Lower leg skin (tissue), 4 donors: ENCODE measurements around the gene GRIN2A. TPM values are rescaled to one million over a fixed set of nuclear protein-coding genes. Genes with fewer than 3 reads are reported as not detected.
A peak's percentile ranks its signal among the peaks of the same experiment; 100 is the strongest.

Experiments
- DNase-seq, 2 donors: peaks; one replicate each; pipeline ENCODE4 v3.0.0-alpha.2; 2019; ENCODE audit warnings: low spot score in 2 of 2
- H3K4me3 ChIP-seq: fragments of 200-600 bp; sonication (generic); 2 replicates; pipeline ENCODE4 v1.5.1; 2017; ENCODE audit warnings: mild to moderate bottlenecking, low read depth; ENCODE audit not compliant: poor library complexity, severe bottlenecking
- POLR2A ChIP-seq, 2 donors: fragments of 450-650 bp; IDR thresholded peaks; one replicate each; pipeline ENCODE4 v1.6.1; 2016 to 2017; ENCODE audit warnings: antibody characterized with exemption in 2 of 2, mild to moderate bottlenecking in 1 of 2, moderate library complexity in 1 of 2
- WGBS, 2 donors: methylation state at CpG; one replicate each; pipeline ENCODE4 v1.1.5; 2018; 5-methylcytosine and 5-hydroxymethylcytosine counted together
- intact Hi-C: fragments of 100-400 bp; cut with DNase I; formaldehyde crosslinking; loops from one replicate; pipeline ENCODE4 v1.15.0; 2023; ENCODE audit warnings: low total_unique reads
- total RNA-seq, 4 donors: library from RNA; depleted of rRNA; stranded (reverse); fragments of >200 nt; gene quantifications; one replicate each; pipeline ENCODE4 v1.1.0, GENCODE V29; 2016
- TF ChIP-seq, protein P1 (sequence below), 3 donors: fragments of 450-650 bp; IDR thresholded peaks; one replicate each; pipeline ENCODE4 v1.5.1; 2016; ENCODE audit warnings: antibody characterized with exemption in 3 of 3, mild to moderate bottlenecking in 3 of 3, moderate library complexity in 2 of 3

Gene GRIN2A
- total RNA-seq, 4 donors from 2014 or later: 0.30 to 1.7 (median 0.73) TPM

DNA sequence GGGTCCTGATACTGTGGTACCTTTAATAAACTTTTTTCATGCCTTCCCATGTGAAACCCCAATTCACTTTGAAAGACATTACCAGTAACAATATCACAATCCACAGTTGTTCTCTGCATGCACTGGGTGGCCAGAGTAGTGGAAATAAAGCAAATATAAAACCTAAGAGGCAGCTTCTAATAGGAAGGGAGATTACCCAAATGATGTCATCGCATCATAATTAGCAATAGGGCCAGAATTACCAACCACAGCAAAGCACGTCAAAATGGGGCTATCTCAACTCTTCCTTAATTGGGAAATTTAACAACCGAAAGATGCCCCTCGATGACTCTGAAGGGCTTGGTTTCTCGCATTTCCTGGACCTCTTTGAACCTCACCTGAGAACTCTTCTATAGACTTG is 224.8 kb downstream of the GRIN2A start:
- TF ChIP-seq, protein P1, sequence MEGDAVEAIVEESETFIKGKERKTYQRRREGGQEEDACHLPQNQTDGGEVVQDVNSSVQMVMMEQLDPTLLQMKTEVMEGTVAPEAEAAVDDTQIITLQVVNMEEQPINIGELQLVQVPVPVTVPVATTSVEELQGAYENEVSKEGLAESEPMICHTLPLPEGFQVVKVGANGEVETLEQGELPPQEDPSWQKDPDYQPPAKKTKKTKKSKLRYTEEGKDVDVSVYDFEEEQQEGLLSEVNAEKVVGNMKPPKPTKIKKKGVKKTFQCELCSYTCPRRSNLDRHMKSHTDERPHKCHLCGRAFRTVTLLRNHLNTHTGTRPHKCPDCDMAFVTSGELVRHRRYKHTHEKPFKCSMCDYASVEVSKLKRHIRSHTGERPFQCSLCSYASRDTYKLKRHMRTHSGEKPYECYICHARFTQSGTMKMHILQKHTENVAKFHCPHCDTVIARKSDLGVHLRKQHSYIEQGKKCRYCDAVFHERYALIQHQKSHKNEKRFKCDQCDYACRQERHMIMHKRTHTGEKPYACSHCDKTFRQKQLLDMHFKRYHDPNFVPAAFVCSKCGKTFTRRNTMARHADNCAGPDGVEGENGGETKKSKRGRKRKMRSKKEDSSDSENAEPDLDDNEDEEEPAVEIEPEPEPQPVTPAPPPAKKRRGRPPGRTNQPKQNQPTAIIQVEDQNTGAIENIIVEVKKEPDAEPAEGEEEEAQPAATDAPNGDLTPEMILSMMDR (IDR thresholded peaks at IDR 0.05): no peak
- TF ChIP-seq POLR2A (IDR thresholded peaks at IDR 0.05): no peak
- intact Hi-C loops: no loop called here
- H3K4me3 ChIP-seq: no peak overlapping the region
- DNase-seq: no peak
- WGBS, 2 donors: 71 to 92% methylated on average over 5 of the region's 5 CpGs

DNA sequence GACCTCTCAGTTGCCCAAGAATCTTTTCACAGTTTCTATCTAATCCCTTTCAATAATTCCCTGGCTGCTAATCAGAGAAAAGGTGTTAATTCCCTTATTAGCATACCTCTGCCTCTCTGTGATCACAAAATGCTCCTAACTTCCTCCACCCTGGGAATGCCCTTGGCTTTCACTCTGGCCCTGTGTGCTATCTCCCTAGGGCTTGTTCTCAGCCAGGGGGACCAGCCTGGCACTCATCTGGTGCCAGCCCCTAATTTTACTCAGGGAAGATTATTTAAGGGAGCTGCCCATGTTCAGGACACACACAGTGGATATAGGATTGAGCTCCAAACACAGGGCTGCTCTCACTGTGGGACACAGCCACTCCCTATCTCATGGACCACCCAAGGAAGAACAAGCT is 225.2 kb downstream of the GRIN2A start:
- intact Hi-C loops: no loop called here
- no peak for DNase-seq
- H3K4me3 ChIP-seq: no peak overlapping the region
- TF ChIP-seq, protein P1 (IDR thresholded peaks at IDR 0.05): no peak
- no peak for TF ChIP-seq POLR2A (IDR thresholded peaks at IDR 0.05)

DNA sequence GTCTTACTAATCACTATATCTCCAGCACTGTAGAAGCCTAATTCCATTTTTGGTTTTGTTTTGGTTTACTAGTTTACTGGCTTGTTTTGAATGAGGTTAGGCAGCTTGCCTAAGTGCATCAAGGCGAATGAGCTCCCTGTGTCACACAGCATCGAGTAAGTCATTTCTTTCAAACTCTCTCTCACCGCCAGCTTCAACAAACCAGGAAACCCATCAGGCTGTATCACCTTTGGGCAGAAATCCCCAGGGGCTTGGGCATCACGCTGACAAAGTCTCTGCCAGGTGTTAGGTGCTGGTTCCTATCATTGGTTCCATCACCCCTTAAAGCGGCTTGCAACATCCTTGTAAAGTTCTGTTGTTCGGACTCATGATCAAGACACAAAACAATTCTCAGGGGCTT is 226.6 kb downstream of the GRIN2A start:
- no peak overlapping the region for H3K4me3 ChIP-seq
- no peak for DNase-seq
- TF ChIP-seq, protein P1 (IDR thresholded peaks at IDR 0.05): no peak
- TF ChIP-seq POLR2A (IDR thresholded peaks at IDR 0.05): no peak
- 77 to 86% methylated on average over 6 of the region's 6 CpGs for WGBS, 2 donors
- intact Hi-C loops: no loop called here

DNA sequence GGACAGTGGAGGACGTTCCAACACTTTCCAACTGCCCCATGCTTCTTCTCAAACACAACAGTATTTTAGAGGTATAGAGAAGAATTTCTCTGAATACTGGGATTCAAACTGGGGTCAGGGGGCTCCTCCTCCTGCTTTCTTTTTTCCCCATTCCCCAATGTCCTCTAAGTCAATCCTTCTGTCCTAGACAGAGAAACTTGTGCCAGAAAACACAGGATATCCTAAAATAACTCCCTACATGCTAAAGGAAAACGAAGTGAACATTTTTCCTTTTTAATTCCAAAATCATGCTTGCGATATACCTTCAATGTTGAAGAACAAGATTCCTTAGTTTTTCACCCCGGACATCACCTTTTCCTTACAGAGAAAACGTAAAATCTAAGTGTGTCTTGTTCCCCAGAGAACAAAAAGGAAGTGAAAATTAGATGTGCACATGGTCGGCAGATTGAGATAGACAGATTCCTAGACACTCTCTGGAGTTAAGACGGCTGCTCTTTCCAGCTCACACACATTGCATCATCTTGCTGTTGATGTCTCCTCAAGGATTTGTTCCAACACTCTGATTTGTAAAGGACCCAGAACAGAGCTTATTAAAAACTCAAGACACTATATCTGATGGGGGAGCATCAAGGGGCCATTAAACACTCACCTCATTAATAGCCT is 228.2 kb downstream of the GRIN2A start:
- intact Hi-C loops: no loop called here
- no peak overlapping the region for H3K4me3 ChIP-seq
- TF ChIP-seq, protein P1 (IDR thresholded peaks at IDR 0.05): no peak
- TF ChIP-seq POLR2A (IDR thresholded peaks at IDR 0.05): no peak
- DNase-seq: no peak
- WGBS, 2 donors: 42 to 59% methylated on average over 7 of the region's 7 CpGs

DNA sequence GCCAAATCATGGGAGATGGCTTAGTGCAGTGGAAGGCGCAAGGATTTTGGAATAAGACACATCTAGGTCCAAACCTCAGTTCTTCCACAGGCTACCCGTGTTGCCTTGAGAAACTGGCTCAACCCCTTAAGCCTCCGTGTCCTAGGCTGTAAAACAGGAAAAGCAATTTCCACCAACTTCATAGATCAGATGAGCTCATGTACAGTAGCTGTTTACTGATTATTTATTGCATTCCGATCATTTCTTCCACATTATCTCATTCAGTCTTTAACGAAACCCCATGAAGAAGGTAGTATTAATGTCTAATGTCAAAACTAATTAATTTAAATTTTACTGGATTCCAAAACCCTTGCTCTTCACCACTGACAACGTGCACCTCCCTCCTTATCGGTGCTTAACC is 231.6 kb downstream of the GRIN2A start:
- DNase-seq: no peak
- 46 to 49% methylated on average over 7 of the region's 7 CpGs for WGBS, 2 donors
- H3K4me3 ChIP-seq: no peak overlapping the region
- TF ChIP-seq, protein P1 (IDR thresholded peaks at IDR 0.05): no peak
- TF ChIP-seq POLR2A (IDR thresholded peaks at IDR 0.05): no peak
- intact Hi-C loops: no loop called here

DNA sequence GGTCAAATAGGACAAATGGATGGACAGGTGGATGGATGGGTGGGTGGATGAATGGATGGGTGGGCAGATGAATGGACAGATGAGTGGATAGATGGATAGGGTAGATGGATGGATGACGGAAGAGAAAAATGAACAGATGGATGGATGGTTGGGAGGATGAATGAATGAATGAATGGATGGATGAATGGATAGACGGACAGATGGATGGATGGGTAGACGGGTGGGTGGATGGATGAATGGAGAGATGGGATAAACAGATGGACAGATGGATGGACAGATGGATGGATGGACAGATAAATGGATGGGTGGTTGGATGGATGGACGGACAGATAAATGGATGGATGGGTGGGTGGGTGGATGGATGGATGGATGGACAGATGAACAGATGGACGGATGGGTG is 232.8 kb downstream of the GRIN2A start:
- no peak for TF ChIP-seq POLR2A (IDR thresholded peaks at IDR 0.05)
- TF ChIP-seq, protein P1 (IDR thresholded peaks at IDR 0.05): peak in 1 of 3 donors; percentile 19
- no peak overlapping the region for H3K4me3 ChIP-seq
- no peak for DNase-seq
- intact Hi-C loops: no loop called here
- WGBS, 2 donors: 90 to 91% methylated on average over 5 of the region's 5 CpGs
